GM10266 (cell line): ENCODE results near the gene STXBP5.

ENCODE experiments used
- DNase-seq: peaks from one replicate; pipeline ENCODE4 v3.0.0; 2012; ENCODE audit errors: extremely low spot score
- CTCF ChIP-seq: IDR thresholded peaks from 2 replicates; pipeline ENCODE4 v1.5.1; 2012; ENCODE audit warnings: mild to moderate bottlenecking, low read depth; ENCODE audit not compliant: control insufficient read depth, insufficient read depth; ENCODE audit errors: missing control alignments

Gene STXBP5

GRCh38 chr6:147209762-147210449, 5.7 kb downstream of the STXBP5 start:
- DNase-seq: no peak
- no peak for TF ChIP-seq CTCF

DNA sequence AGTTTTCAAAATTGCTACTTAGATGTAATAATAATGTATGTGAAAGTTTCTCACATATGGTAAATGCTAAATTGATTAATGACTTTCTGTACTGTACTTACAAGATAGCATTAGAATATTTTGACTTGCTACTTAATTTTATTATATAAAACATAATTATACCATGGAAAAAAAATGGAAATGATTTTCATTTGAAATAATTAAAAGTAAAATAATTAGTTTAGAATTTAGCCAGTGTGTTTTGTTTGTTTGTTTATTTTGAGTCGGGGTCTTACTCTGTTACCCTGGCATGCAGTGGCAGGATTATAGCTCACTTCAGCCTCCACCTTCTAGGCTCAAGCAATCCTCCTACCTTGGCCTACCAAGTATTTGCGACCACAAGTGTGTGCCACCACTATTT, 7.1 kb downstream of the STXBP5 start:
- TF ChIP-seq CTCF: no peak
- no peak for DNase-seq

DNA sequence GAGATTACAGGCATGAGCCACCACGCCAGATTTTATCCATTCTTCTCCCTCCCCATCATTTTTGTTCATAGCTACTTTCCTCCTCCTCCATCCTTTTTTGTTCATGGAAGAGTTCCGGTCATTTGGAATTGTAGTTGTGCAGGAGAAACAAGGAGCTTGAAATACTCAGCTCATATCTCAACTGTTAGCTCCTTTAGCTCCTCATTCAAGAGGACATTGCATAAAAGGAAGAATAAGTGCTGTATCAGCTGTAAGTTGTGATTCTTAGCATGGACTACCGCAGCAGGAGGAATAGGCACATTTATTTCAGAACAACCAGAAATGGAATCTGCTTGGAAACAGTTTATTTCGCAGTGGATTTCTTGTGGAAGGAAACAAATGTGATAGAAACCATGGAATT, 7.6 kb downstream of the STXBP5 start:
- no peak for TF ChIP-seq CTCF
- no peak for DNase-seq

DNA sequence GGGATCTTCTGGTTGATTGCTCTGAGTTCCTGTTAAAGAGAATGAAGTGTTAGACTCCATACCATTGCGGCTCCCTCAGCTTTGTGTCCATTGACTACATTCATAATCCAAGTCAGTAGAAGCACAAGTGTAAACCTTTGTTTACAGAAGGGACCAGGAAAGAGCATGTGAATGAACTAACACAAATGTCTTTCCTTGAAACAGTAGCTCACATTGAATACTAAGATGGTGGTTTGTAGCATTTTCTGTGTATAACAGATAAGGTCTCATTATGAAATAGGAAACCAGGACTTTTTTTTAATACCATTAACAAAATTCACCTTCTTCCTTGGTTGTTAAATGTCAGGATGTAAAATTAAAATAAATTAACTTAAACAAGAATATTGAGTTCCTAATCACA, 8.4 kb downstream of the STXBP5 start:
- TF ChIP-seq CTCF: no peak
- DNase-seq: no peak

GRCh38 chr6:147213772-147214171, 9.6 kb downstream of the STXBP5 start:
- DNase-seq: no peak
- TF ChIP-seq CTCF: no peak

DNA sequence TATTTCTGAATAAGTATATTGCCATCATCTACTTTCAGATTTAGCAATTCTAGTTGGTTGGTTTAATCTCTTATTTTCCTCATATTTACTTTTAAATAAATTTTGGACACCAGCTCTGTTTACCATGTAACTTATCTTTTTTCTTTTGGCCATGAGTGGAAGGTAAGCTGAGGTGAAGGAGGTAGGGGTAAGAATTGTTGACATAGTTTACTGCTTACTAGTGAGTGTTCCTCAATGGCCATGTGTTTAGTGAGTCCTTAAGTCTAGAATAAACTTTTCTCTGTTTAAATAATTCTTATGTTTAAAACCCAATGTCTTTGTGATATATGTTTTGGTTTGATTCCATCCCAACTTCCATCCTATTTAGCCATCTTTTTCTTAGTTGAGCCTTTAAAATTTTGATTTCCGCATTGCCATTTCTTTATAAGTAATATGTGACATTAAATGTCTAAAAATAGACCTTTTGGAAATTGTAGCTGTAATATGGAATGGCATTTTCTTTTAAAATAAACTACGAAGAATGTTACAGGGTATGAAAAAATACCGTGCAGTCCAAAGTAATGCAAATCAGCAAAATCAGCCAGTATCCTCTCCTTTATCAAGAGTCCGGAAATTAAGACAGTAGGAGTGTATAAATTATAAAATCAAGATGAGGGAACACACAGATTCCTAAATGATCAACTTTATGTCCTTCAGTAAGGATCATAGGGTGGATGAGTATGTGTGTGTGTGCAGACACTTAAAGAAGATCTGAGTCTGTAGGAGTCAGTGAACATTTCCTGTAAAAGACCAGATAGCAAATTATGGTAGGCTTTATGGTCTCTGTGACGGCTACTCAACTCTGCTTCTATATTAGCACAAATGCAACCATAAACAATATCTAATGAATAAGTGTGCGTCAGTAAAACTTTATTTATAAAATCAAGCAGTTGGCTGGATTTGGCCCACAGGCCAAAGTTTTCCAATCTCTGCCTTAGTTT, 10.3 kb downstream of the STXBP5 start:
- no peak for DNase-seq
- TF ChIP-seq CTCF: no peak

- no peak for TF ChIP-seq CTCF
- no peak for DNase-seq
Measured at GRCh38 chr6:147216915-147217314, 12.7 kb downstream of the STXBP5 start.
